ENCODE data around the gene TWNK.
A peak's percentile ranks its signal among the peaks of the same experiment; 100 is the strongest.

TWNK gene

DNA sequence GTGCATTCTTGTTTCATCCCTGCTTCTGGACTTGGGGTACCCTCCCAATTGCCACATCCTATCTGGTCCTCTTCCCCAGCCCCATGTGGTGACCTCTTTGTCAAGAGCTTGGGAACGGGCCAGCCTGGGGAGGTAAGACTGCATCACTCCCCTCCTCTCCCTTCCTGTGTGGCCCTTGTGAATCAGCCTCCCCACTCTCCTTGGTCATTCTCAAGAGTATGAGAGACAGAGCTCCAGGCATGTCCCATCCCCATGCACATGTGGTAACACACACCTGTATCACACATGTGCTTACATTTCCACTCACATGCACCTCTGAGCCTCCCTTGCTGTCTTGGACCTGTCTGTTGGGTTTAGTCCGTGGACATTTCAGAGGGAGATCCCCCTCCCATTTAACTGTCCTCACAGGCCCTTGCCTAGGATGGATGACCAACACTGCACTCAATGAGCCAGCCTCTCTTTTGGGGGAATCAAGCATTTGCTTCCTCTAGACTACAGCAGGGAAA lies 2.6 kb upstream of the TWNK start:
- H3K9me3 ChIP-seq, result no peaks in the 10 kb centered on the region
- peak in 1 of 2 donors; percentile 56 for DNase-seq
- no peak overlapping the region for H3K27ac ChIP-seq
- H3K4me3 ChIP-seq, result no peak overlapping the region
- TF ChIP-seq, protein P1, sequence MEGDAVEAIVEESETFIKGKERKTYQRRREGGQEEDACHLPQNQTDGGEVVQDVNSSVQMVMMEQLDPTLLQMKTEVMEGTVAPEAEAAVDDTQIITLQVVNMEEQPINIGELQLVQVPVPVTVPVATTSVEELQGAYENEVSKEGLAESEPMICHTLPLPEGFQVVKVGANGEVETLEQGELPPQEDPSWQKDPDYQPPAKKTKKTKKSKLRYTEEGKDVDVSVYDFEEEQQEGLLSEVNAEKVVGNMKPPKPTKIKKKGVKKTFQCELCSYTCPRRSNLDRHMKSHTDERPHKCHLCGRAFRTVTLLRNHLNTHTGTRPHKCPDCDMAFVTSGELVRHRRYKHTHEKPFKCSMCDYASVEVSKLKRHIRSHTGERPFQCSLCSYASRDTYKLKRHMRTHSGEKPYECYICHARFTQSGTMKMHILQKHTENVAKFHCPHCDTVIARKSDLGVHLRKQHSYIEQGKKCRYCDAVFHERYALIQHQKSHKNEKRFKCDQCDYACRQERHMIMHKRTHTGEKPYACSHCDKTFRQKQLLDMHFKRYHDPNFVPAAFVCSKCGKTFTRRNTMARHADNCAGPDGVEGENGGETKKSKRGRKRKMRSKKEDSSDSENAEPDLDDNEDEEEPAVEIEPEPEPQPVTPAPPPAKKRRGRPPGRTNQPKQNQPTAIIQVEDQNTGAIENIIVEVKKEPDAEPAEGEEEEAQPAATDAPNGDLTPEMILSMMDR (IDR thresholded peaks at IDR 0.05), result no peak
- H3K4me1 ChIP-seq, result peaks cover 0 to 34% (median 26%) of the 10 kb centered on the region in 4 donors
- no peaks in the 10 kb centered on the region for H3K27me3 ChIP-seq
- peaks cover 13 to 62% (median 42%) of the 10 kb centered on the region in 3 donors for H3K36me3 ChIP-seq
- intact Hi-C loops (cut with DNase I; ENCODE audit: low total_unique reads), result loop anchor here (5.0 kb wide), 1 partner anchor 48 kb away; the partner anchor contains the start of genes PDZD7 and SFXN3

DNA sequence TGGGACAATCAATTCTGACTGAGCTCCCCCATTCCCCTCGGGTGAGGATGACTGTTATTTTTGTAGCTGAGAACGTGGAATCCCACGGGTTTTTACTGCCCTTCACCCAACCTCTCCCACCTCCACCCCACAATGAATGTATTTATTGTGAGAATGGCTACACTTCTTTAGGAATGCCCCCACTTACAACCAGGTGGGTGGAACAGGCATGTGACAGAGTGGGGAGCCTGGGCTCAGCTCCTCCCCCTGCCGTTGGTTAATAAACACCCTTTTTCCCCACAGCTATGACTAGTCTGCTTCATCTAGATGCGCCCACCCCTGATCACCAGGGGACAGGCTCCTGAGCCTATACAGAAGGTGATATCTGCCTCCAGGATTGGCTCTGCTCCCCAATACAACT lies 2.0 kb upstream of the TWNK start:
- DNase-seq, result peak in 1 of 2 donors; percentile 21

DNA sequence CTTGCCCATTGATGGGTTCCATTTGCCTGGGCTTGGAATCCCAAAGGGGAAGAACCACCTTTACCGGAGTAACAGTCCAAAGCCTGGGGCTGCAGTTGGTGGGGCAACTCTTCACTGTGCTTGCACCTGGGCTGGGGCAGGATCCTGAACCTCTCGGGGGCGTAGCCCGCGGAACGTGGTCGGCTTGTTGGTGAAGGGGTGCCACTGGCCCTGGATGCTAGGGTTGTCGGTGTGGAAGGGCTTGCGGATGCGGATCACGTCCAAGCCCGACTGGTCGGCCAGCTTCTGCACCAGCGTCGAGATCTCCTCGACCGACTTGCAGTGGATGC lies 756 bp upstream of the TWNK start:
- intact Hi-C loops (cut with DNase I; ENCODE audit: low total_unique reads), result loop anchor here (5.0 kb wide), 1 partner anchor 46 kb away; the partner anchor contains the start of genes PDZD7 and SFXN3
- H3K27me3 ChIP-seq, result no peaks in the 10 kb centered on the region
- peaks cover 0 to 62% (median 40%) of the 10 kb centered on the region in 3 donors for H3K36me3 ChIP-seq
- TF ChIP-seq, protein P1 (IDR thresholded peaks at IDR 0.05), result no peak
- H3K4me3 ChIP-seq, result peak overlapping the region; percentile 85 to 94
- peak overlapping the region; percentile 82 to 85 for H3K27ac ChIP-seq
- peaks cover 0 to 36% (median 26%) of the 10 kb centered on the region in 4 donors for H3K4me1 ChIP-seq
- no peak for DNase-seq
- no peaks in the 10 kb centered on the region for H3K9me3 ChIP-seq

More for the DNA sequence above, 2.0 kb upstream of the TWNK start:
- Histone ChIP-seq H3K4me1 (peaks cover 0 to 36% (median 26%) of the 10 kb centered on the region in 4 donors), H3K27ac (no peak overlapping the region), H3K27me3 (no peaks in the 10 kb centered on the region), H3K9me3 (no peaks in the 10 kb centered on the region), H3K36me3 (peaks cover 10 to 62% (median 40%) of the 10 kb centered on the region in 3 donors), H3K4me3 (no peak overlapping the region)
- intact Hi-C loops (cut with DNase I; ENCODE audit: low total_unique reads), result loop anchor here (5.0 kb wide), 1 partner anchor 47 kb away; the partner anchor contains the start of genes PDZD7 and SFXN3
- TF ChIP-seq, protein P1 (IDR thresholded peaks at IDR 0.05), result no peak

DNA sequence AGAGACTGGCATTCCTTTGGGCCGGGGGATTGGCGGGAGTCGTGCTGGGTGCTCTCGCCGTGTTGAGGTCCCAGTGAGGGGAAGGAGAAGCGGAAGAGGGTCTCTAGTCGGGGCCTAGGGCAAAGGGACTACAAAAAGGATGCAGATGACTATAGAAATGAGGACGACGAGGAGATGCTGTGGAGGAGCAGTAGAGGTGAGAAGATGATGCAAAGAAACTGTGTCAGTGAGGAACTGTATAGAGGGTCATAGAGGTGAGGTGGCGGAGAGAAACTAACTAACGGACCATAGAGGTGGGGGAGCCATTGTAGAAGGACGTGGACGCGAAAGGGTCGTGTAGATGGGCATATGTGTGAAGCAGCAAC lies 324 bp downstream of the TWNK start:
- no peak for DNase-seq
- H3K4me3 ChIP-seq, result peak overlapping the region; percentile 85 to 94
- H3K4me1 ChIP-seq, result peaks cover 0 to 36% (median 26%) of the 10 kb centered on the region in 4 donors
- intact Hi-C loops (cut with DNase I; ENCODE audit: low total_unique reads), result loop anchor here (5.0 kb wide), 1 partner anchor 45 kb away; the partner anchor contains the start of genes PDZD7 and SFXN3
- no peaks in the 10 kb centered on the region for H3K27me3 ChIP-seq
- TF ChIP-seq, protein P1 (IDR thresholded peaks at IDR 0.05), result no peak
- H3K9me3 ChIP-seq, result no peaks in the 10 kb centered on the region
- H3K36me3 ChIP-seq, result peaks cover 0 to 55% (median 32%) of the 10 kb centered on the region in 3 donors
- H3K27ac ChIP-seq, result peak overlapping the region; percentile 82 to 85

DNA sequence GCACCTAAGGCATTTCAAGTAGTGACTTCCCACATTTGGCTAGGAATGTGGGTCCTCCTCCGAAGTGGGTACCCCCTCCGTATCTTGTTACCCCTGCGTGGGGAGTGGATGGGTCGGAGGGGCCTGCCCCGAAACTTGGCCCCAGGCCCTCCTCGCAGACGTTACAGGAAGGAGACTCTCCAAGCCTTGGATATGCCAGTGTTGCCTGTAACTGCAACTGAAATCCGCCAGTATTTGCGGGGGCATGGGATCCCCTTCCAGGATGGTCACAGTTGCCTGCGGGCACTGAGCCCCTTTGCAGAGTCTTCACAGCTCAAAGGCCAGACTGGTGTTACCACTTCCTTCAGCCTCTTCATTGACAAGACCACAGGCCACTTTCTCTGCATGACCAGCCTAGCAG lies 823 bp downstream of the TWNK start:
- peaks cover 0 to 55% (median 30%) of the 10 kb centered on the region in 3 donors for H3K36me3 ChIP-seq
- no peak for DNase-seq
- H3K4me1 ChIP-seq, result peaks cover 0 to 36% (median 26%) of the 10 kb centered on the region in 4 donors
- intact Hi-C loops (cut with DNase I; ENCODE audit: low total_unique reads), result loop anchor here (5.0 kb wide), 1 partner anchor 44 kb away; the partner anchor contains the start of genes PDZD7 and SFXN3
- no peaks in the 10 kb centered on the region for H3K9me3 ChIP-seq
- peak overlapping the region; percentile 85 to 94 for H3K4me3 ChIP-seq
- TF ChIP-seq, protein P1 (IDR thresholded peaks at IDR 0.05), result no peak
- peak overlapping the region in 1 of 2 donors; percentile 85 for H3K27ac ChIP-seq
- no peaks in the 10 kb centered on the region for H3K27me3 ChIP-seq
